ENCODE data around the gene MAP3K2.
A peak's percentile ranks its signal among the peaks of the same experiment; 100 is the strongest.
"Not testable (repeated sequence)": the region's sequence is repeated elsewhere in the genome, so short reads cannot be mapped to it uniquely, and the experiment has no call there.

The MAP3K2 gene

GRCh38 chr2:127414638-127415592 lies 27.1 kb upstream of the MAP3K2 start:
- peak overlapping the region; percentile 42; the same call in 1 of the 2 replicates for H3K27ac ChIP-seq
- TF ChIP-seq ZFX (IDR thresholded peaks at IDR 0.05) (no peak), CTCF (conservative IDR thresholded peaks at IDR 0.05) (no peak)

GRCh38 chr2:127413782-127414637 lies 26.2 kb upstream of the MAP3K2 start:
- TF ChIP-seq CTCF (conservative IDR thresholded peaks at IDR 0.05) (no peak), ZFX (IDR thresholded peaks at IDR 0.05) (no peak)
- H3K27ac ChIP-seq: peak overlapping the region; percentile 42

GRCh38 chr2:127413200-127413599 lies 25.4 kb upstream of the MAP3K2 start:
- no peak overlapping the region for H3K27ac ChIP-seq
- TF ChIP-seq CTCF (conservative IDR thresholded peaks at IDR 0.05) (no peak), ZFX (IDR thresholded peaks at IDR 0.05) (no peak)

- TF ChIP-seq CTCF (conservative IDR thresholded peaks at IDR 0.05) (no peak), ZFX (IDR thresholded peaks at IDR 0.05) (no peak)
- peak overlapping the region; percentile 12; the same call in 1 of the 2 replicates for H3K27ac ChIP-seq
Measured at GRCh38 chr2:127411653-127412369, 24.0 kb upstream of the MAP3K2 start.

GRCh38 chr2:127410871-127411652 lies 23.3 kb upstream of the MAP3K2 start:
- H3K27ac ChIP-seq: peak overlapping the region; percentile 53; the same call in 1 of the 2 replicates
- TF ChIP-seq CTCF (conservative IDR thresholded peaks at IDR 0.05): no peak
- TF ChIP-seq ZFX (IDR thresholded peaks at IDR 0.05): no peak

- H3K27ac ChIP-seq: not testable (repeated sequence)
Measured at GRCh38 chr2:127409716-127410115, 21.9 kb upstream of the MAP3K2 start.

- H3K27ac ChIP-seq: peak overlapping the region; percentile 91
- TF ChIP-seq CTCF (conservative IDR thresholded peaks at IDR 0.05) (no peak), ZFX (IDR thresholded peaks at IDR 0.05) (no peak)
Measured at GRCh38 chr2:127408807-127409099, 21.0 kb upstream of the MAP3K2 start.
